Central memory CD4-positive, alpha-beta T cell (primary cell): ENCODE data around the gene ZBTB18.

Source experiments
- DNase-seq: peaks from one replicate; pipeline ENCODE4 v3.0.0; 2022

ZBTB18 gene

GRCh38 chr1:244064621-244065020, 13.5 kb downstream of the ZBTB18 start:
- DNase-seq = no peak

DNA sequence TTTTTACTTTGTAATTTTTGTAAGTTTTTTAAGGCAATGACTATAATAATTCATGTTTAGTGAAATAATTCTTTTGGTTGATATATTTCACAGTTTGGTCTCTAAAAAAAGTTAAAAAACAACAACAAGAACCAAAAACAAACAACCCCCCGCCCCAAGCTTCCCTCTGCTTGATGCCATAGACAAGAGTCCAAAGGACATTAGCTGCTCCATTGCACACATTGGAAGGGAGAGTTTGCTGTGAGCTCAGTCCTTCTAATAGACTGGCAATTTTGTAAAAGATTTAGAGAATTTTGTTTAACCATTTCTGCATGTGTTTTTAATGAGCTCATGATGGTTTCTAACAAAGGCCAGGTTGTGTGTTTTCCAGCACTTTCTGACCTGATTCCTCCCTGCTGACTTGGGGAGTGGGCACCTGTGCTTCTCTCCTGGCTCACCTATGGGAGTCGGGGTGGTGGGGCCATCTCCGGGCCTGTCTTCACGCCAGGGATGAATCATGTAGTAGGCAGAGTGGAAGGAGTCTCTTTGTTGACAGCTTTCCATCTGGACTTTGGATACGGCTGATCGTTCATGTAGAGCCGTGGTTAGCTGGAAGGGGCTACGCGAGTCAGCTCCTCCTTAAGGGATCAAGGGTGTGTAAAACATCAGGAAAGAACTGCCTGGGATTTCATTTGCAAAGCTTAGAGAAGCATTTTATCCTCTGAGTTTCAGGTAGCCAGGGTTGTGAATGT, 14.1 kb downstream of the ZBTB18 start:
- no peak for DNase-seq

DNA sequence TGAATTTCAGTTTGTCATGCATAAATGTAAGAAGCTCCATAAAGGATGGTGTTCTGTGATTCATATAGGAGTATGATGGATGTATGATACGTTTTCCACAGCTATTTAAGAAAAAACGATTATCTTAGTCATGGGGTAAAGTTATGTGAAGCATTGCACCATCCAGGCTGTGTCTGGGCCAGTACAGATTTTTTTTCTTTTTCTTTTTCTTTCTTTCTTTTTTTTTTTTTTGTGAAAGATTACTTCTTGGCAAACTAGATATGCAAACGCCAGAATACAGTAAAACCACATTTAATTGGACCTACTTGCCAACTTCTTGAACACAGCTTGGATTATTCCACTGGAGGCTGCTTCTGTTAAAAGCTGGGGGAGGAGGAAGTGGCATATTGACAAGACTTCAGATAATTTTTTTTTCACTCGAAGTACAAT, 14.9 kb downstream of the ZBTB18 start:
- no peak for DNase-seq

DNA sequence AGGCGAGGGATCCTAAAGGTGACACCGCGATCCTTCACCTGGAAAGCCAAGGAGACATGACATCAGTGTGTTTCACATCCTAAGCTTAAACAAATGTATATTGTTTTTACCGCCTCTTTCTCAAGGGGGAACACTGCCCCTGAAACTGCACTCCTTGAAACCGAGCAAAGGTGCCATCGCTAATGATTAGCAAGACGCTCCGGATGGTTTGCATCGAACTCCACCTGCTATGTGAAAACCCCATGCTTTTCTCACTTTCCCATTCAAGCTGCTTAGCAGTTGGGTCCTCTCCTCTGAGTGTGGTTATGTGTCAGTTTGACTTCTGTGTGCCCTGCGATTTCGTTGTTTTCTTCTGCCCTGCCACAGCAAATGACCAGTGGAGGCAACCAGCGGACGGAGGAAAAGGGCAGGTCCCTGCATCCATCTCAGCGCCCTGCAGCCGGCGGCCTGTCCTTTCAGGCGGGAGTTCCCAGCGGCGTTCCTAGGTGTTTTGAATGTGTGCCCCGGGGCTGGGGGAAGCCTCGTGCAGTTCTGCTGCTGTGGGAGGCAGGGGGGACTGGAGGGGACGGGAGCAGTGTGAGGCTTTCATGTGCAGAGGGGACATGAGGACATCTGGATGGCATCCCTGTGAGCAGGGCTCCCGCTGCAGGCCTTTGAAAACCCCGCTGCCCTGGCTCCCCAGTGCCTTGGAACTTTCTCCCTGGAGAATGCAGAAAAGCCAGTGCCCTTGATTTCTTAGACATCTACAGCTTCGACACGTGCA, 16.1 kb downstream of the ZBTB18 start:
- DNase-seq = no peak

DNA sequence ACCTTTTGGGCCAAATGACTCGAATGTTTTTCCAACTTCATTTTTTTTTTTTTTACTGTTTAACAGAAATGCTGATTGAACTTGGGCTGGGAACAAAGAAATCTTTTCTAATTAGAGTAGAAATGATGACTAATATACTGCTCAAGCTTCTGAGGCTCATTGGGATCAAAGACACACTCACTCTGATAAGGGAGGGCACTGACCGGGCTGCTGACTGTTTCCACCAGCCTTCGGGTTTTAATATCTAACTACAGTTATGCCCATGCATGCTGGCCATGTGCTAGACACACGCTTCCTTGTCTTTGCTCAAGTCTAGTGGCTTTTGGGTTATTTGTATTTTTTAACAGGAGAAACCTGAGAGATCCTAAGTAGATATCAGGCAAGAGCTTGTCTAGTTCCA, 16.8 kb downstream of the ZBTB18 start:
- no peak for DNase-seq

GRCh38 chr1:244068567-244068966, 17.5 kb downstream of the ZBTB18 start:
- DNase-seq = no peak

DNA sequence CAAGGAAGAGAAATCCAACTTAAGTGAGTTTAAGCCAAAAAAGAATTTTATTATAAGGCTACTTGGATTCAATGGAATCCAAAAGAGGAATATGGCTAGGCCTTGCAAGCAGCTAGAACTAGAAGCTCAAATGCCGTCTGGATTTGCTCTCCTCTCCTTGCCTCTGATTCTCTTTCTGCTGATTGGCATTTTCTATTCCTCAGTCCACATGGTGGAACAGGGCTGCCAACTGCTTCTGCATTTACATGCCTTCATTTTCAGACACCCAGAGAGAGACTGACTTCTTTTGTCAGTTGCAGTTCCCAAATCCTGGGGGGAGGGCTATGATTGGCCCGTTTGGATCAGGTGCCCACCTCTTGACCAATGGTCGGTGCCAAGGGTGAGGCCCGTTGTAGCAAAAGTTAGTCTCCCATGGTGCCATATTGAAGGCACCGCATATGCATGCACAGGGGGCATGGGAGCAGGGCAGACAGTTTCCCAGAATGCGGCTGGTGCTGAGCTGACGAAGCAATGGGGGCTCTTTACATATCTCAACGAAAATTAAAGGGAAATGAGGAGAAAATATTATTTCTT, 18.3 kb downstream of the ZBTB18 start:
- no peak for DNase-seq

DNA sequence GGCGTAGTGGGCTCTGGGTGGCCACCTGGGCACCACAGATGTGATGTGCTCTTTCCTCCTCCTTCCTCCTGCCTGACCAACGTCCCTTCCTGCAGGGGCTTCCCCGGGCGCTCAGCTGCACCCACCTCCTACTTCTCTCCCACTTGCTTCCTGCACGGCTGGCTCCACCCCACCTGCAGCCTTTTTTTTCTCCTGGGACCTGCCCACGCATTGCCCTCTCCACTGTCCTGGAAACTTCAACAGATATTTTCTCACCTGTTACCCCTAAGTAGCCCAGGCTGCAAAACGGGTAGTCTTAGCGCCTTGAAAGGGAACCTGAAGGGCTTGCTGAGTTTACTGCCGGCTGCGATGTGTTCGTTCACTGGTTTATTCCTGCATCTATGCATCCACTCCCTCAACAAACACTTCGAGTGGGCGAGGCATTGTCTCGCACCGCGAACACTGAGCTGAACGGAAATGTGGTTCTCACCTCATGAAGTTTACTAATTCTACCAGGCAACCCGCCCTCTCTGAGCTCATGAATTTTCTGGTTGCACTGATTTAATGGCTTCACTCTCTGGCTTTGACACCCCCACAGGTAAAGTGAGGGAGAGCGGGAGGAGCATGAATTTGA, 23.6 kb downstream of the ZBTB18 start:
- peak; percentile 84 for DNase-seq

DNA sequence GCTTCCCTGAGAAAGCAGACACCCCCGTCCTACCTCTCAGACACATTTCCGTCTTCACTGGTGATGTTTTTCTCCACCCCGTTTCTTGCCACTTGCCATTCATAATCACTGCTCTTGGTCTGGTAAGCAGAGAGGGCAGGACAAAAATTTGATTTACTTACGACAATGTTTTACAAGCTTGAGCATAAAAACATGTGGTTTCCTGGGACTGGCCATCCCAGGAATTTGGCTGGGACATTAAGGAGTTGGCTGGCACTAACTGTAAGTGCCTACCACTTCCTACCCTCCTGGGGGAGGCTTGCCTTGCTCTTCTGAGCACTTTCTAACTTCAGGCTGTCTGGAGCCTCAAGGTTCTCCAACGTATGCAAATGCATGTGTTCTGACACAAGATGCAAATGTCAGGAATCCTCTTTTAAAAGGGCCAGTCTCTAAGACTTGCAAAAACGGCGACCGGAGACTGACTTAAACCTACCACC, 24.2 kb downstream of the ZBTB18 start:
- DNase-seq = no peak

GRCh38 chr1:244076740-244077139, 25.7 kb downstream of the ZBTB18 start:
- no peak for DNase-seq

- DNase-seq = no peak
These were observed 26.6 kb downstream of the ZBTB18 start for GRCh38 chr1:244077473-244078220.

DNA sequence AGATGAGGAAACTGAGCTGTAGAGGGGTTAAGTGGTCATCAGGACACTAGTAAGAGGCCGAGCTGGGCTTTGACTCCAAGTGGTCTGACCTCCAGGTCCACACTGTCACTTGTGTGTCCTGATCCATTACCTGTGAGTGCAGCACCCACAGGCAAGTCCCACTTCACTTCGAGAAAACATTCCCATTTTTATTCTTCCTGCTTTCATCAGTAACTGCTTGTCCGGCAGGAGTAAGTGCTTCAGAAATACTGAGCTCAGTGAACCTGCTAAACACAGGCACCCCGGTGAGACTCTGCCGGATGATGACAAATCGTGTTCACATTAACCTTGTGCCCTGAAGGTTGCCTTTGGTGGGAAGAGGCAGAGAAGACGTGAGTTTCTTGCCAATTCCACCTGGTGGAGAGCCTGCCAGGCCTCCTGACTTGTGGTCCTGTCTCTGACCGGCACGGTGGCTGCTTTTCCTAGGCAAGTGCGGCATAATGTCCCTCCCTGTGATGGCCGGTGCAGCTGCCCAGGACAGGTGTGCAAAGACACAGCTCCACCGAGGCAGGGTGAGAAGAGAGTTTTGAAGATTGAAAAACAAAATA, 29.4 kb downstream of the ZBTB18 start:
- no peak for DNase-seq

- no peak for DNase-seq
These were observed 31.9 kb downstream of the ZBTB18 start for GRCh38 chr1:244082969-244083368.

DNA sequence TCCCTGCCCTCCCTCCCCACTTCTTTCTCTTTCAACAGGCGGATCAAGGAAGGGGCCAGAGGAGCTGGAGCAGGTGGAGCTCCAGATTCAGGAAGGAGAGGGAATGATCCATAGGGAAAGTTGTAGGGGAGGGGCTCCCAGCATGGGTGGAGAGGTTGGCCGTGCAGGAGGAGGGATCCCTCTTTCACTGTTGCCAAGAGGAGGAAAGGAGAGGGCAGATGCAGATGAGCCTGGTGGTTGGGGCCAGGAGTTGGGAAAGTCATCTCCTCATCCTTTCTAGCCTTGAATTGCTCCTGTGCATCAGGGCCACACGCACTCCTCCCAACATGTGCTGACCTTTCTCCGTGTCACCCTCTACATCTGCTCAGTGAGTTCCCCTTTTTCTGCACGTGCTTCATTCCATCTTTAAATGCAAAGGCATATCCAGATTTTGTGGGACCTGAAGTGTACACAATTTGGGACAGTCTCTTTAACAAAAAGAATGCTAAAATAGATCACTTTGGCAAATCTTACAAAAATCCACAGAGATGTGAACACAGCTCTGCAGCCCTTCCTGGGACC, 32.4 kb downstream of the ZBTB18 start:
- no peak for DNase-seq

- no peak for DNase-seq
These were observed 33.7 kb downstream of the ZBTB18 start for GRCh38 chr1:244084763-244085162.

DNA sequence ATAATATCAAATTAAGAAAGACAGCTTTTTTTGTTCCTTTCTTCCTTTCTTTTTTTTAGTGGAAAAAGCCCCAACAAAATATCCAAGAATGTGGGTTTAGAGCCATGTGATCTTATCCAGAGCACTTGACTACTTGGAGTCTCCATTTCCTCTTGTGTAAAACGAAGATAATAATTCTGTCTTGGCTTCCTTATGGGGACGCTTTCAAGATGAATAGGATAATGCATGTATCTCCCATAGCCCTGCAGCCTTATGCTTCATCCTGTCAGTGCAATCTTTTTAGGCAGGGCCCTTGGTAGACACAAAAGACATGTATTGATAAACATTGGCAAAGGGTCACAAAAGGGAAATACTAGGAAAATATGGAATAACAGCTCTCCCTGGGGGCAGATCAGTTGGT, 34.8 kb downstream of the ZBTB18 start:
- no peak for DNase-seq

- no peak for DNase-seq
These were observed 36.0 kb downstream of the ZBTB18 start for GRCh38 chr1:244087021-244087560.

DNA sequence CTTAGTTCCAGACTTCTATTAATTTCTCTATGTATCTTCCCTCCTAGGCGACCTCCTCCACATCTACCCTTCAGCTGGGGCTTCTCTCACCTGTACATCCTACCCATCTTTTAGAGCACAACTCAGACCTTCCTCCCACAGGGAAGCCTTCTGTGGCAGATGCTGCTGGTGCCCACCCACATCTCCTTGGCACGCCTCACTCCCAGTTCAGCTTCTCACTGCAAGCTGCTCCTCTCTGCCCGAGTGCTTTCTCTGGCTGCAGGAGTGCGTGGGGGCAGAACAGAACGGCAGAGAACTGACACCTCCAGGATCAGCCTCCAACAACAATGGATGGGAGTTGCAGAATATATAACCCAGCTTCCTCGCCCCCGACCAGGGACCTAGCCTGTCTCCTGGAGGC, 36.5 kb downstream of the ZBTB18 start:
- no peak for DNase-seq

DNA sequence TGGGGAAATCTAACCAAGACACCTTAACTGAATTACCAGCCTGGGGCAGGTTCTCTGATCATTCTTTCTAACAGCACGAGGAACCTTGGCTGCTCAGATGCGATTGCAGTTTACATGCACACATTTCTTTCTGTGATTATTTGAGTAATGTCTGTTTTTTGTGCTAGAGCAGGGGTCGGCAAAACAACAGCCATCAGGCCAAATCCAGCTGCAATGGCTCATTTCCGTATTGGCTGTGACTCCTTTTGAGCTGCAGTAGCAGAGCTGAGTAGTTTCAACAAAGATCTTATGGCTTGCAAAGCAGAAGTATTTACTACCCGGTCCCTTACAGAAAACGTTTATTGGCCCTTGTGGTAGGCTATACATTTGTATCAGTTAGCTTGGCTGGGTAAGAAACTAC, 37.1 kb downstream of the ZBTB18 start:
- no peak for DNase-seq

GRCh38 chr1:244089561-244089960, 38.5 kb downstream of the ZBTB18 start:
- DNase-seq = no peak

DNA sequence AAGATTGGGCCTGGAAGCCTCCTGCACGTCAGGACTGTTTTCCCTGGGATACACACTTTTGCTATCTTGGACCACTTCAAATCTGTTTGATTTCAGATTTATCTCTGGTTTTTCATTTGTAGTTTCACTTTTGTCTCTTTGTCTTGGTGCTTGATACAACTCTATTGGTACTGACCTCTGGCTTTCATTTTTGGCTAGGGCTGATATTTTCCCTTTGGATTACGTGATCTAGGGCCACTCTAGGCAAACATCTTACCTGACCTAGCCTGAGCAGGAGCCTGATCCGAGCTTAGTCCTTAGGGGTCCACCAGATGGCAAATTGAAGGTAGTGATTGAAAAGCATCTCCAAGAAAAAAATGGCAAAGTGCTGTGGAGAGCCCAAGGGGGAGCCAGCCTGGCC, 39.6 kb downstream of the ZBTB18 start:
- DNase-seq = no peak
